ENCODE measurements around the gene CLPTM1L. TPM values are rescaled to one million over a fixed set of nuclear protein-coding genes. Genes with fewer than 3 reads are reported as not detected.

Gene CLPTM1L
- total RNA-seq, 1 donor from 2014 or later, result 131 TPM

DNA sequence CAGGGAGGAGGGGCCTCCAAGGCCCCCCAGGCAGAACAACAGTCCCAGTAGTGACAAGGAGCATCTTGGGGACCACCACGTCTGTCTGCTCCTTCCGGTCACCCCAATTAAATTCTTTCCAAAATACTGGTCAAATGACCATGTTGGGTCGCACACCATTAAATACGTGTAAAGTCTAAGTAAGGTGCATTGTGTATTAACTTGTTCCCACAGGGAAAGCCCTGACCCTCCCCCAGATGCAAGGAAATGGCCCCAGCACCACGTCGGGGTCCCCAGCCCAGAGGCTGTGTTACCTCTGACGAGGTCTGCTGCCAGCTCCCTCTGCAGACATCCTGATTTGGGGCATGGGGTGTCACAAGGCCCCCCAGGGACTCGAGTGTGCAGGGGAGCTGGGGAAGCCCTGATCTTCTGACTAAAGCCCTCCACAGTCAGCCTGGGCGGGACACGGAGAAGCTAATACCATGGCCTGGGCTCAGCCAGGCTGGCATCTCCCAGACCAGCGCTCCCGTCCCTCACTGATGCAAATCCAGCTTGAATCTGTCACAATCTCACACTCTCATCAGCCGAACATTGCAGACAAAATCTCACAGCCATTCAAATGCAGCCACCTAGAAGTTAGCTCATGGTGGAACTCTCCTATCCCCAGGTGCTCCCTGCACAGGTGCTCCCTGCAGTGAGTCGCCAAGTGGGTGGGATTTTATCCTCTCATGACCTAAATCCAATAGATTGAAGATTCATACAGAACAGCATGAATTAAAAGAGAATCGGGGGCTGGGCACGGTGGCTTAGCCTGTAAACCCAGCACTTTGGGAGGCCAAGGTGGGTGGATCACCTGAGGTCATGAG is 63.6 kb downstream of the CLPTM1L start:
- Mint-ChIP-seq H3K36me3 (ENCODE audit: low read depth, unreplicated experiment) (no peaks in the 10 kb centered on the region), H3K27me3 (ENCODE audit: low read depth, unreplicated experiment) (peaks cover 12% of the 10 kb centered on the region), H3K4me3 (ENCODE audit: unreplicated experiment) (no peak overlapping the region), H3K4me1 (ENCODE audit: low read depth, unreplicated experiment) (no peaks in the 10 kb centered on the region), H3K27ac (ENCODE audit: unreplicated experiment) (no peak overlapping the region), H3K9me3 (ENCODE audit: unreplicated experiment) (no peaks in the 10 kb centered on the region)
- Histone ChIP-seq H3K9me3 (ENCODE audit: insufficient read depth, low read depth, low read length) (no peaks in the 10 kb centered on the region), H3K4me1 (ENCODE audit: insufficient read depth, low read length) (no peaks in the 10 kb centered on the region), H2AFZ (ENCODE audit: low read depth, low read length) (no peak overlapping the region), H3K9ac (ENCODE audit: low read length) (no peak overlapping the region), H3K27me3 (ENCODE audit: insufficient read depth, low read length) (no peaks in the 10 kb centered on the region), H3K4me2 (ENCODE audit: low read length) (no peak overlapping the region), H4K20me1 (ENCODE audit: insufficient read depth, low read length) (no peaks in the 10 kb centered on the region), H3K79me2 (ENCODE audit: insufficient read depth, low read length) (no peaks in the 10 kb centered on the region), H3K27ac (ENCODE audit: low read depth, low read length) (no peak overlapping the region), H3K4me3 (ENCODE audit: insufficient read depth, low read depth, low read length) (no peak overlapping the region), H3K36me3 (ENCODE audit: insufficient read depth, low read length) (no peaks in the 10 kb centered on the region)
- TF ChIP-seq EZH2 (IDR thresholded peaks at IDR 0.05; ENCODE audit: insufficient read depth, low read length), result no peak
- TF ChIP-seq, protein P1, sequence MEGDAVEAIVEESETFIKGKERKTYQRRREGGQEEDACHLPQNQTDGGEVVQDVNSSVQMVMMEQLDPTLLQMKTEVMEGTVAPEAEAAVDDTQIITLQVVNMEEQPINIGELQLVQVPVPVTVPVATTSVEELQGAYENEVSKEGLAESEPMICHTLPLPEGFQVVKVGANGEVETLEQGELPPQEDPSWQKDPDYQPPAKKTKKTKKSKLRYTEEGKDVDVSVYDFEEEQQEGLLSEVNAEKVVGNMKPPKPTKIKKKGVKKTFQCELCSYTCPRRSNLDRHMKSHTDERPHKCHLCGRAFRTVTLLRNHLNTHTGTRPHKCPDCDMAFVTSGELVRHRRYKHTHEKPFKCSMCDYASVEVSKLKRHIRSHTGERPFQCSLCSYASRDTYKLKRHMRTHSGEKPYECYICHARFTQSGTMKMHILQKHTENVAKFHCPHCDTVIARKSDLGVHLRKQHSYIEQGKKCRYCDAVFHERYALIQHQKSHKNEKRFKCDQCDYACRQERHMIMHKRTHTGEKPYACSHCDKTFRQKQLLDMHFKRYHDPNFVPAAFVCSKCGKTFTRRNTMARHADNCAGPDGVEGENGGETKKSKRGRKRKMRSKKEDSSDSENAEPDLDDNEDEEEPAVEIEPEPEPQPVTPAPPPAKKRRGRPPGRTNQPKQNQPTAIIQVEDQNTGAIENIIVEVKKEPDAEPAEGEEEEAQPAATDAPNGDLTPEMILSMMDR (IDR thresholded peaks at IDR 0.05; ENCODE audit: insufficient read depth, low read depth, low read length), result no peak
- DNase-seq (ENCODE audit: low read depth) (no peak), FAIRE-seq (no peak)

DNA sequence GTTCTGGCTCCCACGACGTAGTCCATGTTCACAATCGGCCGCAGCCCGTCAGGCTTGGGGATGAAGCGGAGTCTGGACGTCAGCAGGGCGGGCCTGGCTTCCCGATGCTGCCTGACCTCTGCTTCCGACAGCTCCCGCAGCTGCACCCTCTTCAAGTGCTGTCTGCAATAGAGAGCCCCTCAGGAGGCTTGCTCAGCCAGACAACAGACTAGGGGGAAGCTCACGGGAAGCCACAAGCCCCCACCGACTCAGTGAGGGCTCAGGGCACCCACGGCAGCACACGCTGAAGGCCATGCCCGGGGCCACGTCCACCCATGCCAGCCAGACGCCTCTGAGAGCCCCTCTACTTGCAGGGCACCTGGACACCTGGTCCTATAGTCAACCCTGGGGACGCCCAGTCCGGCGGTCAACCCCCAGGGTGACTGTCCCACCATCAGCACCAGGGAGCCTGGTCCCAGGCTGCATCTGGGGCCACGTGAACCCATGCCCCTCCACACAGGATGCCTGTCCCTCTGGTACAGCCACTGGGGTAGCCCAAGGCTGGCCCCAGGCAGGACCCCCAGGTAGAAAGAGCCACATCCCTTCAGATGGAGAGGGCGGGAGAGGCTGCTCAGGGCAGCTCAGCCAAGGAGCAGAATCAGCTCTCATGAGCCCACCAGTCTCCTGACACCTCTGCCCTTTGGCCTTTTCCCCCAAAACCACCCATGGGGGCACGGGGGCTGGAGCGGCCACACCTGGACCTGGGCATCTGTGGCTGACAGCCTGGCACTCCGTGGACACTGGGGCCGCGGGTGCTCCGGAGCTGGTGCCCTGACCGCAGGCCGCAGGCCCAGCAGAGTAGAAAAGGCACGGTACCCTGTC is 64.5 kb downstream of the CLPTM1L start:
- Histone ChIP-seq H3K27ac (ENCODE audit: low read depth, low read length) (no peak overlapping the region), H3K79me2 (ENCODE audit: insufficient read depth, low read length) (no peaks in the 10 kb centered on the region), H3K9me3 (ENCODE audit: insufficient read depth, low read depth, low read length) (no peaks in the 10 kb centered on the region), H2AFZ (ENCODE audit: low read depth, low read length) (no peak overlapping the region), H3K4me3 (ENCODE audit: insufficient read depth, low read depth, low read length) (no peak overlapping the region), H3K27me3 (ENCODE audit: insufficient read depth, low read length) (no peaks in the 10 kb centered on the region), H3K36me3 (ENCODE audit: insufficient read depth, low read length) (no peaks in the 10 kb centered on the region), H4K20me1 (ENCODE audit: insufficient read depth, low read length) (no peaks in the 10 kb centered on the region), H3K4me2 (ENCODE audit: low read length) (no peak overlapping the region), H3K9ac (ENCODE audit: low read length) (no peak overlapping the region), H3K4me1 (ENCODE audit: insufficient read depth, low read length) (no peaks in the 10 kb centered on the region)
- H3K4me3 Mint-ChIP-seq (ENCODE audit: unreplicated experiment), result no peak overlapping the region
- H3K27me3 Mint-ChIP-seq (ENCODE audit: low read depth, unreplicated experiment), result peaks cover 10% of the 10 kb centered on the region
- FAIRE-seq (no peak), DNase-seq (ENCODE audit: low read depth) (no peak)
- no peaks in the 10 kb centered on the region for H3K4me1 Mint-ChIP-seq (ENCODE audit: low read depth, unreplicated experiment)
- H3K27ac Mint-ChIP-seq (ENCODE audit: unreplicated experiment), result no peak overlapping the region
- no peaks in the 10 kb centered on the region for H3K36me3 Mint-ChIP-seq (ENCODE audit: low read depth, unreplicated experiment)
- H3K9me3 Mint-ChIP-seq (ENCODE audit: unreplicated experiment), result no peaks in the 10 kb centered on the region
- no peak for TF ChIP-seq EZH2 (IDR thresholded peaks at IDR 0.05; ENCODE audit: insufficient read depth, low read length)
- TF ChIP-seq, protein P1 (IDR thresholded peaks at IDR 0.05; ENCODE audit: insufficient read depth, low read depth, low read length), result no peak

Data from astrocyte (in vitro differentiated cells and primary cell).